ENCODE measurements around the gene CRADD.

Gene CRADD

GRCh38 chr12:93939641-93940325 lies 262.6 kb downstream of the CRADD start:
- H3K4me1 Mint-ChIP-seq (ENCODE audit: low read depth in 2 of 2): no peaks in the 10 kb centered on the region
- peaks cover 5 to 7% of the 10 kb centered on the region in 2 donors for H3K9me3 Mint-ChIP-seq
- no peak overlapping the region for H3K27ac Mint-ChIP-seq

GRCh38 chr12:93943780-93944179 lies 266.6 kb downstream of the CRADD start:
- Mint-ChIP-seq H3K4me1 (ENCODE audit: low read depth in 2 of 2) (no peaks in the 10 kb centered on the region), H3K9me3 (no peaks in the 10 kb centered on the region), H3K27me3 (peaks cover 12 to 17% of the 10 kb centered on the region in 2 donors), H3K36me3 (ENCODE audit: insufficient read depth) (no peaks in the 10 kb centered on the region), H3K27ac (no peak overlapping the region), H3K4me3 (no peak overlapping the region)
- no peak for DNase-seq
- no peak for ATAC-seq (replicated peaks)

More at GRCh38 chr12:93939641-93940325, 262.6 kb downstream of the CRADD start:
- no peak overlapping the region for H3K4me3 Mint-ChIP-seq
- no peaks in the 10 kb centered on the region for H3K27me3 Mint-ChIP-seq
- DNase-seq (no peak), ATAC-seq (replicated peaks) (no peak)
- no peaks in the 10 kb centered on the region for H3K36me3 Mint-ChIP-seq (ENCODE audit: insufficient read depth)

- Mint-ChIP-seq H3K4me1 (ENCODE audit: low read depth in 2 of 2) (no peaks in the 10 kb centered on the region), H3K27ac (no peak overlapping the region), H3K4me3 (no peak overlapping the region), H3K36me3 (ENCODE audit: insufficient read depth) (no peaks in the 10 kb centered on the region), H3K9me3 (no peaks in the 10 kb centered on the region), H3K27me3 (peaks cover 17% of the 10 kb centered on the region in 2 donors)
- ATAC-seq (replicated peaks) (no peak), DNase-seq (no peak)
These were observed 267.0 kb downstream of the CRADD start for GRCh38 chr12:93944201-93944600.
